HCT116 (cell line): ENCODE results near the gene PIKFYVE.

Source experiments
- CEBPB ChIP-seq: IDR thresholded peaks from 2 replicates; pipeline ENCODE4 v1.6.1; 2012; ENCODE audit warnings: low read depth
- EZH2phosphoT487 ChIP-seq: fragments of 200-600 bp; IDR thresholded peaks from 2 replicates; pipeline ENCODE4 v1.6.1; 2018; ENCODE audit warnings: antibody characterized with exemption, borderline replicate concordance
- YY1 ChIP-seq: IDR thresholded peaks from 2 replicates; pipeline ENCODE4 v1.6.1; 2011; ENCODE audit warnings: low read length, low read depth, moderate library complexity, mild to moderate bottlenecking; ENCODE audit not compliant: insufficient replicate concordance; ENCODE audit errors: extremely low read depth
- TF ChIP-seq, protein P1 (sequence below), 3 experiments: fragments of 200-600 bp in 1 of 3; sonication (generic) in 1 of 3; IDR thresholded peaks in 2 of 3; conservative IDR thresholded peaks in 1 of 3; 2 replicates each; pipeline ENCODE4 v1.5.1; 2012 to 2017; ENCODE audit warnings: low read depth in 2 of 3, low read length in 2 of 3, antibody characterized with exemption in 1 of 3, borderline replicate concordance in 1 of 3, control low read depth in 1 of 3, mild to moderate bottlenecking in 1 of 3, mixed read lengths in 1 of 3, mixed run types in 1 of 3, moderate library complexity in 1 of 3; ENCODE audit not compliant: insufficient read depth in 1 of 3
- TF ChIP-seq, protein P2 (sequence below): IDR thresholded peaks from 2 replicates; pipeline ENCODE4 v1.6.1; 2012; ENCODE audit warnings: low read depth

DNA sequence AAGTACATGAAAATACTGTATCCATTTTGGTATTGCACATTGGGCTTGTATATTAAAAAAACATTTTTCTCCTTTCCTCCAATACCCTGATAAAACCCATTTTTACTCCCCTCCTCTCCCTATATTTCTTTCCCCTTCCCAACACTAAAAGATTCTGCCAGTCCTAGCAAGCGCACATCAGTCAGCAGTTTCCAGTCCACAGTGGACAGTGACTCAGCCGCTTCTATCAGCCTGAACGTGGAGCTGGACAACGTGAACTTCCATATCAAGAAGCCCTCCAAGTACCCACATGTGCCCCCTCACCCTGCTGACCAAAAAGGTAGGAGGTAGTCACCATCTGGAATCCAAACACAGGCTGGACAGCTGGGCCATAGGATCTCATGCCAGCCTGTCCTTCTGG, 38.6 kb downstream of the PIKFYVE start:
- TF ChIP-seq, protein P1, sequence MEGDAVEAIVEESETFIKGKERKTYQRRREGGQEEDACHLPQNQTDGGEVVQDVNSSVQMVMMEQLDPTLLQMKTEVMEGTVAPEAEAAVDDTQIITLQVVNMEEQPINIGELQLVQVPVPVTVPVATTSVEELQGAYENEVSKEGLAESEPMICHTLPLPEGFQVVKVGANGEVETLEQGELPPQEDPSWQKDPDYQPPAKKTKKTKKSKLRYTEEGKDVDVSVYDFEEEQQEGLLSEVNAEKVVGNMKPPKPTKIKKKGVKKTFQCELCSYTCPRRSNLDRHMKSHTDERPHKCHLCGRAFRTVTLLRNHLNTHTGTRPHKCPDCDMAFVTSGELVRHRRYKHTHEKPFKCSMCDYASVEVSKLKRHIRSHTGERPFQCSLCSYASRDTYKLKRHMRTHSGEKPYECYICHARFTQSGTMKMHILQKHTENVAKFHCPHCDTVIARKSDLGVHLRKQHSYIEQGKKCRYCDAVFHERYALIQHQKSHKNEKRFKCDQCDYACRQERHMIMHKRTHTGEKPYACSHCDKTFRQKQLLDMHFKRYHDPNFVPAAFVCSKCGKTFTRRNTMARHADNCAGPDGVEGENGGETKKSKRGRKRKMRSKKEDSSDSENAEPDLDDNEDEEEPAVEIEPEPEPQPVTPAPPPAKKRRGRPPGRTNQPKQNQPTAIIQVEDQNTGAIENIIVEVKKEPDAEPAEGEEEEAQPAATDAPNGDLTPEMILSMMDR (IDR thresholded peaks at IDR 0.05 in 2 of 3, conservative IDR thresholded peaks at IDR 0.05 in 1 of 3; ENCODE audit: borderline replicate concordance in 1 of 3, insufficient read depth in 1 of 3, low read depth in 2 of 3, low read length in 2 of 3): no peak
- TF ChIP-seq CEBPB: no peak
- no peak for TF ChIP-seq EZH2phosphoT487
- TF ChIP-seq, protein P2, sequence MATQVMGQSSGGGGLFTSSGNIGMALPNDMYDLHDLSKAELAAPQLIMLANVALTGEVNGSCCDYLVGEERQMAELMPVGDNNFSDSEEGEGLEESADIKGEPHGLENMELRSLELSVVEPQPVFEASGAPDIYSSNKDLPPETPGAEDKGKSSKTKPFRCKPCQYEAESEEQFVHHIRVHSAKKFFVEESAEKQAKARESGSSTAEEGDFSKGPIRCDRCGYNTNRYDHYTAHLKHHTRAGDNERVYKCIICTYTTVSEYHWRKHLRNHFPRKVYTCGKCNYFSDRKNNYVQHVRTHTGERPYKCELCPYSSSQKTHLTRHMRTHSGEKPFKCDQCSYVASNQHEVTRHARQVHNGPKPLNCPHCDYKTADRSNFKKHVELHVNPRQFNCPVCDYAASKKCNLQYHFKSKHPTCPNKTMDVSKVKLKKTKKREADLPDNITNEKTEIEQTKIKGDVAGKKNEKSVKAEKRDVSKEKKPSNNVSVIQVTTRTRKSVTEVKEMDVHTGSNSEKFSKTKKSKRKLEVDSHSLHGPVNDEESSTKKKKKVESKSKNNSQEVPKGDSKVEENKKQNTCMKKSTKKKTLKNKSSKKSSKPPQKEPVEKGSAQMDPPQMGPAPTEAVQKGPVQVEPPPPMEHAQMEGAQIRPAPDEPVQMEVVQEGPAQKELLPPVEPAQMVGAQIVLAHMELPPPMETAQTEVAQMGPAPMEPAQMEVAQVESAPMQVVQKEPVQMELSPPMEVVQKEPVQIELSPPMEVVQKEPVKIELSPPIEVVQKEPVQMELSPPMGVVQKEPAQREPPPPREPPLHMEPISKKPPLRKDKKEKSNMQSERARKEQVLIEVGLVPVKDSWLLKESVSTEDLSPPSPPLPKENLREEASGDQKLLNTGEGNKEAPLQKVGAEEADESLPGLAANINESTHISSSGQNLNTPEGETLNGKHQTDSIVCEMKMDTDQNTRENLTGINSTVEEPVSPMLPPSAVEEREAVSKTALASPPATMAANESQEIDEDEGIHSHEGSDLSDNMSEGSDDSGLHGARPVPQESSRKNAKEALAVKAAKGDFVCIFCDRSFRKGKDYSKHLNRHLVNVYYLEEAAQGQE: no peak
- TF ChIP-seq YY1: no peak
